NB4 (cell line): ENCODE measurements around the gene NREP.

ENCODE experiments used
- DNase-seq: peaks from one replicate; pipeline ENCODE4 v3.0.0; 2010; ENCODE audit warnings: low read depth
- H3K4me3 ChIP-seq: one replicate; pipeline ENCODE4 v1.5.1; 2011; ENCODE audit warnings: mild to moderate bottlenecking, low read depth, low read length, moderate library complexity
- MAX ChIP-seq: IDR thresholded peaks from 2 replicates; pipeline ENCODE4 v1.6.1; 2011; ENCODE audit warnings: low read depth, low read length
- MYC ChIP-seq: IDR thresholded peaks from 2 replicates; pipeline ENCODE4 v1.6.1; 2011; ENCODE audit warnings: low read depth, low read length
- POLR2A ChIP-seq: IDR thresholded peaks from 2 replicates; pipeline ENCODE4 v1.6.1; 2011; ENCODE audit warnings: mild to moderate bottlenecking; ENCODE audit not compliant: insufficient read length; ENCODE audit errors: extremely low read depth
- TF ChIP-seq, protein P1 (sequence below): IDR thresholded peaks from one replicate; pipeline ENCODE4 v1.5.1; 2012; ENCODE audit warnings: low read depth, low read length

The NREP gene

DNA sequence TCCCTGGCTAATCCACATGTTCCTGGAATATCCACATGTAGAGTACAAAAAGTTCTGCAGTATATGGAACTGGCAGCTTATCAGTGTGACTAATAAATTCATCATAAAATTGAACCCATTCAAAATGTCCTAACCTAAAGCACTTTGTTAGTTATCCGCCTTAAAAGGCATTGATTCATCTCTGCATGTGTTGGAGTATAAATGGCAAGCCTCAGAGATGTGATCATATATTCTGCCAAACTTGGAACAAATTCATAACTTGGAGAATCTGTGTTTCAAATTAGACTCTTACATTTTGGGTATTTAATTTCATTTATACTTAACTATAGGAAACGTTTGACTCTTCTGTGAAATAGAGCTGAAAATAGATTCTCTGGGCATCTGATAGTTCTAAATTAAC is 25.2 kb upstream of the NREP start:
- no peak for DNase-seq
- no peak overlapping the region for H3K4me3 ChIP-seq
- TF ChIP-seq MYC = no peak
- TF ChIP-seq, protein P1, sequence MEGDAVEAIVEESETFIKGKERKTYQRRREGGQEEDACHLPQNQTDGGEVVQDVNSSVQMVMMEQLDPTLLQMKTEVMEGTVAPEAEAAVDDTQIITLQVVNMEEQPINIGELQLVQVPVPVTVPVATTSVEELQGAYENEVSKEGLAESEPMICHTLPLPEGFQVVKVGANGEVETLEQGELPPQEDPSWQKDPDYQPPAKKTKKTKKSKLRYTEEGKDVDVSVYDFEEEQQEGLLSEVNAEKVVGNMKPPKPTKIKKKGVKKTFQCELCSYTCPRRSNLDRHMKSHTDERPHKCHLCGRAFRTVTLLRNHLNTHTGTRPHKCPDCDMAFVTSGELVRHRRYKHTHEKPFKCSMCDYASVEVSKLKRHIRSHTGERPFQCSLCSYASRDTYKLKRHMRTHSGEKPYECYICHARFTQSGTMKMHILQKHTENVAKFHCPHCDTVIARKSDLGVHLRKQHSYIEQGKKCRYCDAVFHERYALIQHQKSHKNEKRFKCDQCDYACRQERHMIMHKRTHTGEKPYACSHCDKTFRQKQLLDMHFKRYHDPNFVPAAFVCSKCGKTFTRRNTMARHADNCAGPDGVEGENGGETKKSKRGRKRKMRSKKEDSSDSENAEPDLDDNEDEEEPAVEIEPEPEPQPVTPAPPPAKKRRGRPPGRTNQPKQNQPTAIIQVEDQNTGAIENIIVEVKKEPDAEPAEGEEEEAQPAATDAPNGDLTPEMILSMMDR = no peak
- no peak for TF ChIP-seq MAX

GRCh38 chr5:111781200-111781599 is 24.2 kb upstream of the NREP start:
- no peak for DNase-seq
- no peak overlapping the region for H3K4me3 ChIP-seq
- TF ChIP-seq POLR2A (no peak), MAX (no peak), MYC (no peak)
- TF ChIP-seq, protein P1 = no peak

DNA sequence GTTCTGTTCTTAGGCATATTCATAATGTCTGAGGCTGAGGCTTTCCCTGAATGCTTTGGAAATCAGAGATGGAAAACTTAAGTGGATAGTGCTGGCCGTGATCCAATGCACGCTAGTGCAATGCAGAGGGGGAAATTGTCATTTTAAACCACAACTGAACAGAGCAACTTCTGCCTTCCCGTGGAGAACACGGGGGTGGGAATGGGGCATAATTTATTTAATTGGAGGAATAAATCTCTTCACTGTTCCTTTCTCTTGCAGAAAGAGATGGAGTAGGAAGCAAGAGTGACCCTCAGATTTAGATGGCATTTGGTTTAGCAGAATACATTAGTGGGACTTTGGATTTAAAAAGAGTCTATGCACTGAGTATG is 22.9 kb upstream of the NREP start:
- DNase-seq = no peak
- H3K4me3 ChIP-seq = no peak overlapping the region
- TF ChIP-seq POLR2A (no peak), MYC (no peak), MAX (no peak)
- TF ChIP-seq, protein P1 = no peak

GRCh38 chr5:111779260-111779921 is 22.4 kb upstream of the NREP start:
- DNase-seq = no peak
- TF ChIP-seq POLR2A (no peak), MYC (no peak), MAX (no peak)
- TF ChIP-seq, protein P1 = no peak

GRCh38 chr5:111776913-111777781 is 20.2 kb upstream of the NREP start:
- no peak overlapping the region for H3K4me3 ChIP-seq
- peak; percentile 54 for DNase-seq
- TF ChIP-seq POLR2A (no peak), MYC (no peak), MAX (no peak)
- TF ChIP-seq, protein P1 = no peak

More at GRCh38 chr5:111779260-111779921, 22.4 kb upstream of the NREP start:
- H3K4me3 ChIP-seq = no peak overlapping the region
